ENCODE data around the gene C9orf50.
"Not testable (repeated sequence)": the region's sequence is repeated elsewhere in the genome, so short reads cannot be mapped to it uniquely, and the experiment has no call there.

C9orf50 gene

GRCh38 chr9:129610213-129610472 is 10.8 kb downstream of the C9orf50 start:
- DNase-seq: no peak

GRCh38 chr9:129609486-129610212 is 11.3 kb downstream of the C9orf50 start:
- DNase-seq: peak; percentile 65

GRCh38 chr9:129608561-129609481 is 12.1 kb downstream of the C9orf50 start:
- DNase-seq: no peak

- no peak for DNase-seq
Measured at GRCh38 chr9:129607027-129607387, 13.9 kb downstream of the C9orf50 start.

- DNase-seq: no peak
Measured at GRCh38 chr9:129606161-129607026, 14.5 kb downstream of the C9orf50 start.

GRCh38 chr9:129604766-129605163 is 16.1 kb downstream of the C9orf50 start:
- DNase-seq: no peak

GRCh38 chr9:129604056-129604765 is 16.7 kb downstream of the C9orf50 start:
- no peak for DNase-seq

GRCh38 chr9:129602598-129603415 is 18.1 kb downstream of the C9orf50 start:
- peak; percentile 37 for DNase-seq

GRCh38 chr9:129601082-129601674 is 19.7 kb downstream of the C9orf50 start:
- DNase-seq: no peak

- no peak for DNase-seq
Measured at GRCh38 chr9:129598089-129598596, 22.8 kb downstream of the C9orf50 start.

- DNase-seq: no peak
Measured at GRCh38 chr9:129597355-129598088, 23.4 kb downstream of the C9orf50 start.

- DNase-seq: no peak
Measured at GRCh38 chr9:129596541-129597331, 24.2 kb downstream of the C9orf50 start.

GRCh38 chr9:129595903-129596540 is 24.9 kb downstream of the C9orf50 start:
- peak; percentile 65 for DNase-seq

GRCh38 chr9:129595311-129595741 is 25.6 kb downstream of the C9orf50 start:
- DNase-seq: no peak

GRCh38 chr9:129594632-129595031 is 26.3 kb downstream of the C9orf50 start:
- DNase-seq: no peak

GRCh38 chr9:129592790-129593189 is 28.1 kb downstream of the C9orf50 start:
- not testable (repeated sequence) for DNase-seq

- DNase-seq: no peak
Measured at GRCh38 chr9:129591916-129592315, 29.0 kb downstream of the C9orf50 start.

- DNase-seq: no peak
Measured at GRCh38 chr9:129590466-129590865, 30.4 kb downstream of the C9orf50 start.

All from hematopoietic multipotent progenitor cell treated with erythropoietin and hydrocortisone succinate and interleukin-3 and kit ligand, for 6 days (in vitro differentiated cells).